Measurements from ENCODE around the gene KCNN1.

KCNN1 gene

DNA sequence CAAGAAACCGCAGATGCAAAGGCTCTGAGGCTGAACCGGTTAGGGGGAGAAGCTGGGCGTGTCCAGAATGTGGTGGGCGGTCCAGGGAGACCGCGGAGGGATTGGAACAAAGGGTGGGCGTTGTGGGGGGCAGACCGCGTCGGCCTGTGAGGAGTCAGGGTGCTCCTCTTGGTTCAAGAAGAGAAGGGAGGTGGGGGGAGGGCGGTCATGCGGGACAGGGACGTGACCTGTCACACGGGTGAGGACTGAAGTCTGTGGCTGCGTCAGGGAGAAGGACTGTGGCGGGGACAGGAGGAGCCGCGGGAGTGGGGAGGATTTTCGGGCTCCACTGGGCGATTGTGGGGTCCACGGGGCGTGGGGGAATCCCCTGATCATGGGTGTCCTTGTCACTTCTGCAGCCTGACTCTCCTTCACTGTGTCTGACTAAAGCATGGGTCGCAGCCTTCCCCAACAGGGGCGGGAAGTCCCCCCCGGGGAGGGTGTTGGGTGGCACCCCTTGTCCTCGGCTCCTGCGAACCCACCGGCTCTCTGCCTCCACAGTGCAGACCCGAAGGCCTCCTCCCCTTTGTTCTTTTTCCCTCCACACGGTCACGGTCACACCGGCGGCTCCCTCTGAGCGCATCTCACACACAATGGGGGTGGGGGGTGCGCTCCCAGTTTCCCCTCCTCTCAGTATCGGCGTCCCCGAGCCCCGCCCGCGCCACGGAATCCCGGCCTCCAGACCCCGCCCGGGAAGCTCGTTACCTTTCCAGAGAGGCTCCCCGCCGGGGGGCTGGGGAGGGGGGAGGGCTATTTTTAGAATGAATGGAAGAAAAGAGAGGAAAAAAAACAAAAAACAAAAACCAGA, 16.4 kb upstream of the KCNN1 start:
- ChIA-PET POLR2A (interaction anchor here (1.0 to 1.6 kb wide), 2 partner anchors 18 kb away, joined by 3 to 5 read pairs; partner anchors contain the start of gene CCDC124), CTCF (no interaction called here)
- no peak for DNase-seq (ENCODE audit: extremely low spot score)
- TF ChIP-seq HDGF (IDR thresholded peaks at IDR 0.05; ENCODE audit: borderline replicate concordance): no peak
- TF ChIP-seq L3MBTL2 (conservative IDR thresholded peaks at IDR 0.05): no peak
- TF ChIP-seq NFRKB (IDR thresholded peaks at IDR 0.05): no peak
- TF ChIP-seq FOXM1 (IDR thresholded peaks at IDR 0.05; ENCODE audit: borderline replicate concordance): no peak
- no peak for TF ChIP-seq SUZ12 (IDR thresholded peaks at IDR 0.05)
- no peak for TF ChIP-seq SP1 (IDR thresholded peaks at IDR 0.05)
- no peak for TF ChIP-seq TARDBP (IDR thresholded peaks at IDR 0.05)
- no peak for TF ChIP-seq CTBP1 (IDR thresholded peaks at IDR 0.05; ENCODE audit: borderline replicate concordance)
- TF ChIP-seq ARNT (IDR thresholded peaks at IDR 0.05): no peak
- TF ChIP-seq PKNOX1 (IDR thresholded peaks at IDR 0.05): no peak
- TF ChIP-seq FOXK2 (IDR thresholded peaks at IDR 0.05): no peak
- no peak for TF ChIP-seq FOXA1 (IDR thresholded peaks at IDR 0.05)
- TF ChIP-seq ELF4 (IDR thresholded peaks at IDR 0.05): no peak
- no peak for TF ChIP-seq BHLHE40 (IDR thresholded peaks at IDR 0.05; ENCODE audit: borderline replicate concordance)
- TF ChIP-seq ZNF384 (IDR thresholded peaks at IDR 0.05): no peak
- TF ChIP-seq LEF1 (IDR thresholded peaks at IDR 0.05; ENCODE audit: borderline replicate concordance): no peak

DNA sequence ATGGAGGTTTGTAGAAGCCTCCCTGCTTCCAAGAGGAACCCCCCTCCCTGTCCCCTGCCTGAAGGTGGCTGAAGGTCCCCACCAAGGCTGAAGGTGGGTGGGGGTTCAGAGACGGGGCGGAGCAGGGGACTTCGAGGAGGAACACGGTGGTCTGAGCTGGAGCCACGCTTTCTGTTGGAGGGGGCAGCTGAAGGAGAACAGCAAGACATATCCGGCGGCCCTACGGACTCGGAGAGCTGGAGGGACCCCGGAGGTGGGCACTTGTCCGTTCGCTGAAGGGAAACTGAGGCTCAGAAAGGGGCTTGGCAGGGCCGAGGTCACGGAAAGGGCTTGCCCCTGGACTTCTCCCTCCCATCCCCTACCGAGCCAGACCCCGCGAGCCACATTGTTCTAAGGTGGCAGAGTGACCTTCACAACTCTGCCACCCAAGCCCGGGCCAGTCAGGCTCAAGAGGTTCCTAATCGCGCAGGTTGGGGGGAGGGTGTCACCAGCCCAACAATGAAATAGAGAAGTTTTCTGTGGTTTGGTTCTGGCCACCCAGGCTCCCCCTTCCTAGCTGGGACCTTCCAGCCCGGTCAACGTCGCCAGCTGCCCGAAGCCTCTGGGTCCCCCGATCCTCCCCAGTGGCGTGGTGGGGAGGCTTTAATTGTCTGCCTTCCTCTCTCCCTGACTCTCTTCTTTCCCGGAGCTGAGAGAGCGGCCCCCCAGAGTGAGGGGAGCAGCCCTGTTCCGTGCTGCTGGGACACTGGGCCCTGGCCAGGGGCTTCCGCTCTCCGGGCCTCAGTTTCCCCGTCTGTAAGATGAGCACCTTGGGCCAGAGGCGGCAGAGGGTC, 15.5 kb upstream of the KCNN1 start:
- ChIA-PET POLR2A (interaction anchor here (1.2 kb wide), 1 partner anchor 92 kb away, joined by 4 read pairs; the partner anchor contains the start of gene RPL18A), CTCF (interaction anchor here (1.0 kb wide), 1 partner anchor 15 kb away, joined by 3 read pairs; no protein-coding TSS in a partner anchor)

DNA sequence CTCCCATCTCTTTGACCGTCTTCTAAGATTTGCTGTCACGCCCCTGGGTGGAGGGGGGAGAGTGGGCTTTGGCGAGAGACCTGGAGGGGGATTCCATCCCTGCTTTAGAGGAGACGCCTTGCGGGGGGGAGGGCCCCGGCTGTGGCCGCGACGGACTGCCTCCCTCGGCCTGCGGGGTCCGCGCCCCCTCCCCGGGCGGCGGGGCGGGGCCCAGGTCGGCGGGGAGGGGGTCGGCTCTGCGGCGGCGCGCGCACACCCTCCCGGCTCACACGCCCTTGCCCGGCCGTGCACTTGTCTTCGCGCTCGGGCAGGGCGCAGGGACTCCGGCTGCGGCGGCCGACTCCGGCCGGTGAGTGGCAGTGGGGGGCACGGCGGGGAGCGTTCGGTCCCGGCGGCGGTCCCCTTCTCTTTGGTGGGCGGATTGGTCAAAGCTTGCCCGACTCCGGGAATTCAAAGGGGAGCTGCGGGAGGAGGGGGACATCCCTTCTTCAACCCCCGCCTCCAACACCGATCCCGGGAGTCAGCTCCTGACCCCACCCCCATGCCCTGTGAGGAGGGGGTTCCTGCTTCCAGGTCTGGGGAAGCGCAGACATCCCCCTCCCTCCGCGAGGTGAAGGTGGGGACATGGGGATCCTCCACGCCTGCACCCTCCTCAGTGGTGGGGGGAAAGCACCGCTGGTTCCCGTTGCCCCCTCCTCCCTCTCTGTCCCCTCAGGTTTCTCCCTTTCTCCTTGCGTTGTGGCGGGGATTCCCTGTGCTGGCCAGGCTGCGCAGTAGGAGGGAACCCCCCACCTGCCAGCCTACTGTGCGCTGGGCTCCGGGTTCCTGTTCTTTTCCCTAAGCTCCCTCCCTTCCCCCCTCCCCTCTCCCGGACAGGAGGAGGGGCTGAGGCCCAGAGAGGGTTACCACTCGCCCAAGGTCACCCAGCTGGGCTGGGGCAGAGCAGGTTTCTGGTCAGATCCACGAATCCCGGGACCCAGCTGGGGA, 14.6 kb upstream of the KCNN1 start:
- CTCF ChIA-PET: interaction anchor here (1.0 to 2.3 kb wide), 2 partner anchors 14 to 44 kb away, joined by 3 to 7 read pairs; no protein-coding TSS in a partner anchor
- POLR2A ChIA-PET: interaction anchor here (1.2 kb wide), 1 partner anchor 93 kb away, joined by 4 read pairs; the partner anchor contains the start of gene RPL18A
- no peak for DNase-seq (ENCODE audit: extremely low spot score)

More for the DNA sequence above, 15.5 kb upstream of the KCNN1 start:
- TF ChIP-seq FOXM1 (IDR thresholded peaks at IDR 0.05; ENCODE audit: borderline replicate concordance): no peak
- no peak for TF ChIP-seq ARNT (IDR thresholded peaks at IDR 0.05)
- no peak for TF ChIP-seq SP1 (IDR thresholded peaks at IDR 0.05)
- TF ChIP-seq NFRKB (IDR thresholded peaks at IDR 0.05): no peak
- TF ChIP-seq LEF1 (IDR thresholded peaks at IDR 0.05; ENCODE audit: borderline replicate concordance): no peak
- no peak for TF ChIP-seq CTBP1 (IDR thresholded peaks at IDR 0.05; ENCODE audit: borderline replicate concordance)
- no peak for TF ChIP-seq ZNF384 (IDR thresholded peaks at IDR 0.05)
- TF ChIP-seq PKNOX1 (IDR thresholded peaks at IDR 0.05): no peak
- no peak for TF ChIP-seq BHLHE40 (IDR thresholded peaks at IDR 0.05; ENCODE audit: borderline replicate concordance)
- no peak for TF ChIP-seq SUZ12 (IDR thresholded peaks at IDR 0.05)
- no peak for DNase-seq (ENCODE audit: extremely low spot score)

More for the DNA sequence above, 14.6 kb upstream of the KCNN1 start:
- TF ChIP-seq ZNF384 (IDR thresholded peaks at IDR 0.05) (no peak), LEF1 (IDR thresholded peaks at IDR 0.05; ENCODE audit: borderline replicate concordance) (no peak), L3MBTL2 (conservative IDR thresholded peaks at IDR 0.05) (no peak), ARNT (IDR thresholded peaks at IDR 0.05) (no peak), CTBP1 (IDR thresholded peaks at IDR 0.05; ENCODE audit: borderline replicate concordance) (no peak), FOXA1 (IDR thresholded peaks at IDR 0.05) (no peak), HDGF (IDR thresholded peaks at IDR 0.05; ENCODE audit: borderline replicate concordance) (no peak), TARDBP (IDR thresholded peaks at IDR 0.05) (no peak), SUZ12 (IDR thresholded peaks at IDR 0.05) (no peak), PKNOX1 (IDR thresholded peaks at IDR 0.05) (no peak), FOXK2 (IDR thresholded peaks at IDR 0.05) (no peak), ELF4 (IDR thresholded peaks at IDR 0.05) (no peak), SP1 (IDR thresholded peaks at IDR 0.05) (no peak), FOXM1 (IDR thresholded peaks at IDR 0.05; ENCODE audit: borderline replicate concordance) (no peak), BHLHE40 (IDR thresholded peaks at IDR 0.05; ENCODE audit: borderline replicate concordance) (no peak)
